Measurements from ENCODE around the gene TMEM132A. TPM values are rescaled to one million over a fixed set of nuclear protein-coding genes. Genes with fewer than 3 reads are reported as not detected.

Gene TMEM132A
- total RNA-seq, 1 donor from 2014 or later: 6.7 TPM

GRCh38 chr11:60937144-60937527 is 12.9 kb downstream of the TMEM132A start:
- DNase-seq (ENCODE audit: low spot score): no peak

- no peak for DNase-seq (ENCODE audit: low spot score)
Measured at GRCh38 chr11:60937811-60938210, 13.6 kb downstream of the TMEM132A start.

GRCh38 chr11:60938500-60938899 is 14.2 kb downstream of the TMEM132A start:
- no peak for DNase-seq (ENCODE audit: low spot score)

GRCh38 chr11:60939301-60939700 is 15.0 kb downstream of the TMEM132A start:
- no peak for DNase-seq (ENCODE audit: low spot score)

- no peak for DNase-seq (ENCODE audit: low spot score)
Measured at GRCh38 chr11:60939855-60940254, 15.6 kb downstream of the TMEM132A start.

GRCh38 chr11:60941371-60942119 is 17.3 kb downstream of the TMEM132A start:
- DNase-seq (ENCODE audit: low spot score): no peak

- DNase-seq (ENCODE audit: low spot score): no peak
Measured at GRCh38 chr11:60942219-60942618, 18.0 kb downstream of the TMEM132A start.

- DNase-seq (ENCODE audit: low spot score): no peak
Measured at GRCh38 chr11:60942970-60943565, 18.8 kb downstream of the TMEM132A start.

GRCh38 chr11:60944490-60945294 is 20.4 kb downstream of the TMEM132A start:
- no peak for DNase-seq (ENCODE audit: low spot score)

- DNase-seq (ENCODE audit: low spot score): no peak
Measured at GRCh38 chr11:60945295-60945667, 21.0 kb downstream of the TMEM132A start.

- DNase-seq (ENCODE audit: low spot score): no peak
Measured at GRCh38 chr11:60946601-60947264, 22.5 kb downstream of the TMEM132A start.

GRCh38 chr11:60947700-60948099 is 23.4 kb downstream of the TMEM132A start:
- DNase-seq (ENCODE audit: low spot score): no peak

GRCh38 chr11:60948250-60948649 is 24.0 kb downstream of the TMEM132A start:
- no peak for DNase-seq (ENCODE audit: low spot score)

GRCh38 chr11:60950024-60950423 is 25.8 kb downstream of the TMEM132A start:
- DNase-seq (ENCODE audit: low spot score): no peak

- DNase-seq (ENCODE audit: low spot score): peak; percentile 90
Measured at GRCh38 chr11:60950933-60951605, 26.8 kb downstream of the TMEM132A start.

- DNase-seq (ENCODE audit: low spot score): no peak
Measured at GRCh38 chr11:60951606-60951903, 27.3 kb downstream of the TMEM132A start.

GRCh38 chr11:60951904-60952741 is 27.9 kb downstream of the TMEM132A start, which contains the start of gene SLC15A3:
SLC15A3 (minus strand) TSS chr11:60952176; CDS start chr11:60951551, 625 bp downstream.
- DNase-seq (ENCODE audit: low spot score): peak; percentile 89

- no peak for DNase-seq (ENCODE audit: low spot score)
Measured at GRCh38 chr11:60952742-60953170, 28.5 kb downstream of the TMEM132A start.

GRCh38 chr11:60953781-60954180 is 29.5 kb downstream of the TMEM132A start:
- DNase-seq (ENCODE audit: low spot score): peak; percentile 49

GRCh38 chr11:60954421-60954820 is 30.2 kb downstream of the TMEM132A start:
- peak; percentile 76 for DNase-seq (ENCODE audit: low spot score)

All from mesenteric fat pad (tissue), 1 donor.